ENCODE data around the gene ACAA2.

Gene ACAA2

GRCh38 chr18:49753643-49754042 lies 59.7 kb downstream of the ACAA2 start:
- H3K27me3 Mint-ChIP-seq, result no peaks in the 10 kb centered on the region
- H3K9me3 Mint-ChIP-seq, result no peaks in the 10 kb centered on the region
- H3K4me3 Mint-ChIP-seq, result no peak overlapping the region
- H3K27ac Mint-ChIP-seq, result no peak overlapping the region
- H3K36me3 Mint-ChIP-seq (ENCODE audit: low read depth), result no peaks in the 10 kb centered on the region
- peaks cover 12% of the 10 kb centered on the region for H3K4me1 Mint-ChIP-seq (ENCODE audit: low read depth)

DNA sequence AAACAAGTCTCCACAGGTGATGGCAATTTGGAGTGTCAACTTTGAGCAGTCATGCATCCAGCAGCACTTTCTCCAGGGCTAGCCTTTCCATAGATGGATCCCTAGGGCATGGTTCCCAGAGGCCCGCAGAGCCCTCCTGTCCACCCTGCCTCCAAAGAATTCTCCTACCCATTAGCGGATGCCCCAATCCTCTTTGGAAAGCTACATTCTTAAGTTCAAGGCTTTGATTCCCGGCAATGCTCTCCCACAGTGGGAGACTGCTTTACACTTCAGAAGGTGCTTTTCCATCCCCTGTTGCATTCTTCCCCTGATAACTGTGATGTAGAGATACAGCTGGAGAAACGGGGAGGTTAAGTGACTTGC lies 61.3 kb downstream of the ACAA2 start:
- peaks cover 12% of the 10 kb centered on the region for H3K4me1 Mint-ChIP-seq (ENCODE audit: low read depth)
- H3K9me3 Mint-ChIP-seq, result no peaks in the 10 kb centered on the region
- no peaks in the 10 kb centered on the region for H3K36me3 Mint-ChIP-seq (ENCODE audit: low read depth)
- no peaks in the 10 kb centered on the region for H3K27me3 Mint-ChIP-seq
- no peak overlapping the region for H3K27ac Mint-ChIP-seq
- H3K4me3 Mint-ChIP-seq, result no peak overlapping the region

DNA sequence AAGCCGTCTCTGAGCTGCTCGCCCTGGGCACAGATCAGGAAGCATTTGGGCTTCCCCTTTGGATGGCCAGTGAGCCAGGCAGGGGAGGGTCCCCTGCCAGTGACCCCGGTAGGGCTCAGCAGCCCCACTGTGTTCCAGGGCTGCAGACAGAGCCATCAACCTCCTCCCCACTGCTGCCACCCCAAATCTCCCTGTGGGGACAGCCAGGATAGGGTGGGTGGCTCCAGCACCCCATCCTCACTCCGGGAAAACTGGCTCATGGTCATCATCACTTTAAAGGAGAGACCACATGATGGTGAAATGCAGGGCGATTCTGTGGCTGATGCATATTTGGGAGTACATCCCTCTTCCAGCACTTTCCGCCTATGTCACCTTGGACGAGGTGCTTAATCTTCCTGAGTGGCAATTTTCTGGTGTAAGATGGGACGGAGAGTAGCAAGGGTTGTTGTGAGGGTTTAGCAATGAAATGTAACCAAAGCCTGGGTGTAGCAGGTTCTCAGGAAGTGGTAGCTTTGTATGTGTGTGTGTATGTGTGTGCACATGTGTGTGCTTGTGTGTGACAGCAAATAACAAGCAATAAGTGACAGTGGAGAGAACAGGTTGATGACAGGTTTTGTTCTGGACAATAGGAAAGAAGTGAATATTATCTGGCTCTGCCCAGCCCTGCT lies 61.8 kb downstream of the ACAA2 start:
- no peaks in the 10 kb centered on the region for H3K36me3 Mint-ChIP-seq (ENCODE audit: low read depth)
- no peak overlapping the region for H3K27ac Mint-ChIP-seq
- H3K9me3 Mint-ChIP-seq, result no peaks in the 10 kb centered on the region
- H3K4me3 Mint-ChIP-seq, result no peak overlapping the region
- peaks cover 12% of the 10 kb centered on the region for H3K4me1 Mint-ChIP-seq (ENCODE audit: low read depth)
- no peaks in the 10 kb centered on the region for H3K27me3 Mint-ChIP-seq

GRCh38 chr18:49749563-49749962 lies 63.8 kb downstream of the ACAA2 start:
- no peak overlapping the region for H3K4me3 Mint-ChIP-seq
- peaks cover 12% of the 10 kb centered on the region for H3K4me1 Mint-ChIP-seq (ENCODE audit: low read depth)
- peaks cover 2% of the 10 kb centered on the region for H3K27me3 Mint-ChIP-seq
- no peaks in the 10 kb centered on the region for H3K9me3 Mint-ChIP-seq
- no peaks in the 10 kb centered on the region for H3K36me3 Mint-ChIP-seq (ENCODE audit: low read depth)
- no peak overlapping the region for H3K27ac Mint-ChIP-seq

GRCh38 chr18:49747876-49748275 lies 65.5 kb downstream of the ACAA2 start:
- Mint-ChIP-seq H3K27me3 (peaks cover 7% of the 10 kb centered on the region), H3K4me3 (no peak overlapping the region), H3K9me3 (no peaks in the 10 kb centered on the region), H3K27ac (no peak overlapping the region), H3K4me1 (ENCODE audit: low read depth) (peaks cover 12% of the 10 kb centered on the region), H3K36me3 (ENCODE audit: low read depth) (no peaks in the 10 kb centered on the region)

- Mint-ChIP-seq H3K4me1 (ENCODE audit: low read depth) (no peaks in the 10 kb centered on the region), H3K9me3 (no peaks in the 10 kb centered on the region), H3K4me3 (no peak overlapping the region), H3K36me3 (ENCODE audit: low read depth) (no peaks in the 10 kb centered on the region), H3K27me3 (peaks cover 17% of the 10 kb centered on the region), H3K27ac (no peak overlapping the region)
These were observed 68.0 kb downstream of the ACAA2 start for GRCh38 chr18:49745045-49746014.

GRCh38 chr18:49744376-49745008 lies 68.8 kb downstream of the ACAA2 start:
- H3K27me3 Mint-ChIP-seq, result peaks cover 17% of the 10 kb centered on the region
- H3K27ac Mint-ChIP-seq, result no peak overlapping the region
- H3K4me1 Mint-ChIP-seq (ENCODE audit: low read depth), result no peaks in the 10 kb centered on the region
- no peaks in the 10 kb centered on the region for H3K36me3 Mint-ChIP-seq (ENCODE audit: low read depth)
- H3K4me3 Mint-ChIP-seq, result no peak overlapping the region
- no peaks in the 10 kb centered on the region for H3K9me3 Mint-ChIP-seq

DNA sequence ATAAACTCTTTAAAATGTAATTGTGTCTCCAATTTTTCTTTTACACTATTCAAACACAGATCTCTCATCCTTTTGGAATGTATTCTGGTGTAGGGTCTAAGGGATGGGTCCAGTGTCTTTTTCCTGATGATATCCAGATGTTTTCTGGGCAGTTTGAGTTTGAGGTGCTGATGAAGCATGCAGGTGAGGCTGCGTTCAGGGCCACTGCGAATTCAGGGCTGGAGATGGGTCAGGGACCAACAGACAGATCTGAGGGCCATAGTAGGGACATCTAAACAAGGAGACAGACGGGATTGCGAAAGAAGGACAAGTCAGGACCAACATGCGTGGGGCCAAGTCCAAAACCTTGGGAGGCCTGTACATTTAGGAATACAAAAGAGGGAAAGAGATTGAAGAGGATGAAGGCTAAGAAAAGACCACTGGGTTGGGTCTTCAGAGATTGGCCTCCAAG lies 70.2 kb downstream of the ACAA2 start:
- H3K9me3 Mint-ChIP-seq, result no peaks in the 10 kb centered on the region
- no peaks in the 10 kb centered on the region for H3K4me1 Mint-ChIP-seq (ENCODE audit: low read depth)
- no peak overlapping the region for H3K4me3 Mint-ChIP-seq
- peak overlapping the region; percentile 3 for H3K27ac Mint-ChIP-seq
- peaks cover 17% of the 10 kb centered on the region for H3K27me3 Mint-ChIP-seq
- no peaks in the 10 kb centered on the region for H3K36me3 Mint-ChIP-seq (ENCODE audit: low read depth)

GRCh38 chr18:49742316-49743116 lies 70.8 kb downstream of the ACAA2 start:
- H3K27me3 Mint-ChIP-seq, result peaks cover 17% of the 10 kb centered on the region
- no peaks in the 10 kb centered on the region for H3K9me3 Mint-ChIP-seq
- H3K27ac Mint-ChIP-seq, result peak overlapping the region; percentile 3
- H3K4me3 Mint-ChIP-seq, result no peak overlapping the region
- H3K4me1 Mint-ChIP-seq (ENCODE audit: low read depth), result no peaks in the 10 kb centered on the region
- H3K36me3 Mint-ChIP-seq (ENCODE audit: low read depth), result no peaks in the 10 kb centered on the region

GRCh38 chr18:49739275-49739674 lies 74.1 kb downstream of the ACAA2 start:
- Mint-ChIP-seq H3K9me3 (no peaks in the 10 kb centered on the region), H3K36me3 (ENCODE audit: low read depth) (no peaks in the 10 kb centered on the region), H3K27me3 (peaks cover 26% of the 10 kb centered on the region), H3K4me1 (ENCODE audit: low read depth) (no peaks in the 10 kb centered on the region), H3K27ac (no peak overlapping the region), H3K4me3 (no peak overlapping the region)

DNA sequence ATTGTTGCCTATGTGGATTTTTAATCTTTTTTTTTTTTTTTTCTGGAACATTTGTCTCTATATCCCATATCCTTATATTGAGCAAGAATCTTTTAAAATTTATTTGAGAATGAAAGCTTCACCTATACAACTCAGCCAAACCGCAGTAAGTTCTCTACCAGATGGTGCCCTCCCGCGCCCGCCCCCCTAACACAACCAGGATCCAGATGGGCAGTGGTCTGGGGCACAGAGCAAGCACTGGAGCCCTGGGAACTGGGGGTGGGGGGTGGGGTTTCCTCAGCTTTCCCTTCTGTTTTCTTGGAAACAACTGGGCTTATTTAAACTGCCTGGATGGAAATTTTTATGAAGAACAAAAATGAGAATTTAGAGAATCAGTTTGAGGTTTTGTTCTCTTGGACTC lies 74.6 kb downstream of the ACAA2 start:
- Mint-ChIP-seq H3K4me1 (ENCODE audit: low read depth) (no peaks in the 10 kb centered on the region), H3K27me3 (peaks cover 26% of the 10 kb centered on the region)

DNA sequence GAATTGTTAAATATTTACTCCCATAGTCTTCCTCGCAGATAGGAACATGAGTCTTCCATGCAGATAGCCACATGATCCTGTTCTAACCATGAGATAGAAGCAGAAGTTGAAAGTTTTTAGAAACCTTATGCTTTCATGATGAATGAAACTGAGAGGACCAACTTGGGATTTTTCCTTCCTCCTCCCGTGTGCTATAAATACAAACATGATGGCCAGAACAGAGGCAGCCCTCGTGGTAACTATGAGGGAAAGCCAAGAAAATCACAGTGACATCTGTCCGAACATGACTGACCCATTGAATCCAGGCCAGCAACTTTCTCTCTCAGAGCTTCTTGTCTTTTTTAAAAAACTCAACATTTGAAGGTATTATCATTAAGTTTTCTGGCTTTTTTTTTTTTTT lies 78.5 kb downstream of the ACAA2 start:
- H3K4me1 Mint-ChIP-seq (ENCODE audit: low read depth), result no peaks in the 10 kb centered on the region
- no peak overlapping the region for H3K4me3 Mint-ChIP-seq
- H3K9me3 Mint-ChIP-seq, result no peaks in the 10 kb centered on the region
- H3K27me3 Mint-ChIP-seq, result peaks cover 12% of the 10 kb centered on the region
- no peak overlapping the region for H3K27ac Mint-ChIP-seq
- H3K36me3 Mint-ChIP-seq (ENCODE audit: low read depth), result no peaks in the 10 kb centered on the region

More for the DNA sequence above, 74.6 kb downstream of the ACAA2 start:
- Mint-ChIP-seq H3K9me3 (no peaks in the 10 kb centered on the region), H3K4me3 (no peak overlapping the region), H3K36me3 (ENCODE audit: low read depth) (no peaks in the 10 kb centered on the region), H3K27ac (no peak overlapping the region)

- Mint-ChIP-seq H3K27ac (no peak overlapping the region), H3K27me3 (peaks cover 12% of the 10 kb centered on the region), H3K4me1 (ENCODE audit: low read depth) (no peaks in the 10 kb centered on the region), H3K36me3 (ENCODE audit: low read depth) (no peaks in the 10 kb centered on the region), H3K4me3 (no peak overlapping the region), H3K9me3 (no peaks in the 10 kb centered on the region)
These were observed 79.3 kb downstream of the ACAA2 start for GRCh38 chr18:49733896-49734585.

GRCh38 chr18:49733321-49733720 lies 80.0 kb downstream of the ACAA2 start:
- peaks cover 12% of the 10 kb centered on the region for H3K27me3 Mint-ChIP-seq
- no peaks in the 10 kb centered on the region for H3K4me1 Mint-ChIP-seq (ENCODE audit: low read depth)
- H3K36me3 Mint-ChIP-seq (ENCODE audit: low read depth), result no peaks in the 10 kb centered on the region
- H3K4me3 Mint-ChIP-seq, result no peak overlapping the region
- H3K27ac Mint-ChIP-seq, result no peak overlapping the region
- H3K9me3 Mint-ChIP-seq, result no peaks in the 10 kb centered on the region
